HG02970 (cell line): ENCODE data around the gene TSPAN4.

Source experiments
- ATAC-seq: cut with Tn5 transposase; IDR thresholded peaks from one replicate; pipeline ENCODE4 v1.9.1; 2021; ENCODE audit warnings: mild to moderate bottlenecking, moderate library complexity, moderate number of reproducible peaks; ENCODE audit not compliant: unreplicated experiment, low FRiP score

The TSPAN4 gene

GRCh38 chr11:877565-877964 lies 34.9 kb downstream of the TSPAN4 start:
- no peak for ATAC-seq

GRCh38 chr11:880447-880846 lies 37.8 kb downstream of the TSPAN4 start:
- no peak for ATAC-seq

- ATAC-seq, result no peak
These were observed 39.9 kb downstream of the TSPAN4 start for GRCh38 chr11:882596-882995.

- no peak for ATAC-seq
These were observed 40.9 kb downstream of the TSPAN4 start for GRCh38 chr11:883527-883926.

- no peak for ATAC-seq
These were observed 42.0 kb downstream of the TSPAN4 start for GRCh38 chr11:884578-885070.

GRCh38 chr11:886568-886967 lies 43.9 kb downstream of the TSPAN4 start:
- ATAC-seq, result no peak

- no peak for ATAC-seq
These were observed 44.9 kb downstream of the TSPAN4 start for GRCh38 chr11:887589-887988.

GRCh38 chr11:888310-889212 lies 45.9 kb downstream of the TSPAN4 start:
- ATAC-seq, result no peak

- ATAC-seq, result no peak
These were observed 46.6 kb downstream of the TSPAN4 start for GRCh38 chr11:889257-889656.

GRCh38 chr11:889687-890475 lies 47.2 kb downstream of the TSPAN4 start:
- no peak for ATAC-seq

GRCh38 chr11:890794-891540 lies 48.3 kb downstream of the TSPAN4 start:
- ATAC-seq, result no peak

GRCh38 chr11:893008-893654 lies 50.5 kb downstream of the TSPAN4 start:
- ATAC-seq, result no peak

- ATAC-seq, result no peak
These were observed 52.0 kb downstream of the TSPAN4 start for GRCh38 chr11:894575-895201.

- ATAC-seq, result no peak
These were observed 52.9 kb downstream of the TSPAN4 start for GRCh38 chr11:895331-896110.

GRCh38 chr11:897253-898142 lies 54.8 kb downstream of the TSPAN4 start:
- ATAC-seq, result no peak

GRCh38 chr11:898143-898511 lies 55.5 kb downstream of the TSPAN4 start:
- no peak for ATAC-seq

GRCh38 chr11:898540-899190 lies 56.0 kb downstream of the TSPAN4 start:
- ATAC-seq, result no peak

GRCh38 chr11:899724-900123 lies 57.1 kb downstream of the TSPAN4 start:
- no peak for ATAC-seq
